Medulla oblongata (tissue), 1 donor: ENCODE data around the gene FBXO2.

Experiments
- DNase-seq: peaks from one replicate; pipeline ENCODE4 v3.0.0-alpha.2; 2015; ENCODE audit errors: extremely low spot score

Gene FBXO2

DNA sequence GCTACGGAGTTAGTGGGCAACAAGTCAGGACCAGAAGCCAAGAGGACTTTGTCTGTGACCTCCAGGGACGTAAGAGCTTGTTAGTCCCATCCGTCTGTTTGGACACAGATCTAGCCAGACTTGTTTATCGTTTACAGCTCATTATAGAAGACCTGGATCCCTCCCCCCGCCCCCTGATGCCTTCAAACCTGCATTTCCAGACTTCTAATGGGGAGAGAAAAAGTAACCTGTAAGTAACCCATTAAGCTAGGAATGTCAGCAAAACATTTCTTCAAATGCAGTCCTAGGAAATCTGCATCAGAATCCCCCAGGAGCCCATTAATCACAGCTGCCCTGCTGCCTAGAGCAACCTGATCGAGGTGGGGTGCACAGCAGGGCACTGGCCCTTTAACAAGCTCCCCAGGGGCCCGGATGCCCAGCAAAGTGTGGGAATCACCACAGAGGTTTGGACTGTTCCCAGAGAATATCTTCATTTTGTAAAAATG, 28.1 kb upstream of the FBXO2 start:
- DNase-seq: no peak

DNA sequence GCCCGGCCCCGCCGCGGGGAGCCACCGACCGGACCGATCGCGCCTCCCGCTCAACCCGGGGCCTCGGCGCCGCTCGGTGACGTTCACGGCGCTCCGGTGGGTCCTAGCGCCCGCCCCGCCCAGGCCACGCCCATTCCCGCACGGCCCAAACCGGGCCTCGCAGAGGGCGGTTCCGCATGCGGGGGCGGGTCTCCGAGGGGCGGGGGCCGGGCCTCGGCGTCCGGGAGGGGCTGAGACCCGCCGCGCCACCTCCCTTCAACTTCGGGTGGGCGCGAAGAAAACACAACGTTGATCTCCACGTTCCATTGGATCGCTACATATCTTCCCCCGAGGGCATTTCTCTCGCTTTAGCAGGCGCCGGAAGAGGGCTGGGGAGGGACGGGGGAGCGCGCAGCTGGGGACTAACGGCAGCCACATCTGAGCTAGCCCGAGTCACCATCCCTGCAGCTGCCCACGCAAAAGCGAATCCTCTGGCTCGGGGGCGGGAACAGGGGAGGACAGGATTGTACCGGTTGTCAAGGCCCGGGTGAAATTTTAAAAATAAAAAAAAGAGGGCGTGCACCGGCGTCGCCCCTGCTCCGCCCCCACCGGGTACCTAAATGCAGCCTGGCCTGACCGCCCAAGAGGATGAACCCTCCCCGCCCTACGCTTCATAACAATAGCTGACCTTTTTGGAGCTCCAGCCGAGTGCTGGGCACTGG, 27.0 kb upstream of the FBXO2 start, which contains the start of gene MAD2L2:
TSS of gene MAD2L2 (minus strand) at position 78 of the 701 bp plus-strand sequence. CDS start 547 bp downstream, outside the sequence.
- DNase-seq: peak; percentile 87

DNA sequence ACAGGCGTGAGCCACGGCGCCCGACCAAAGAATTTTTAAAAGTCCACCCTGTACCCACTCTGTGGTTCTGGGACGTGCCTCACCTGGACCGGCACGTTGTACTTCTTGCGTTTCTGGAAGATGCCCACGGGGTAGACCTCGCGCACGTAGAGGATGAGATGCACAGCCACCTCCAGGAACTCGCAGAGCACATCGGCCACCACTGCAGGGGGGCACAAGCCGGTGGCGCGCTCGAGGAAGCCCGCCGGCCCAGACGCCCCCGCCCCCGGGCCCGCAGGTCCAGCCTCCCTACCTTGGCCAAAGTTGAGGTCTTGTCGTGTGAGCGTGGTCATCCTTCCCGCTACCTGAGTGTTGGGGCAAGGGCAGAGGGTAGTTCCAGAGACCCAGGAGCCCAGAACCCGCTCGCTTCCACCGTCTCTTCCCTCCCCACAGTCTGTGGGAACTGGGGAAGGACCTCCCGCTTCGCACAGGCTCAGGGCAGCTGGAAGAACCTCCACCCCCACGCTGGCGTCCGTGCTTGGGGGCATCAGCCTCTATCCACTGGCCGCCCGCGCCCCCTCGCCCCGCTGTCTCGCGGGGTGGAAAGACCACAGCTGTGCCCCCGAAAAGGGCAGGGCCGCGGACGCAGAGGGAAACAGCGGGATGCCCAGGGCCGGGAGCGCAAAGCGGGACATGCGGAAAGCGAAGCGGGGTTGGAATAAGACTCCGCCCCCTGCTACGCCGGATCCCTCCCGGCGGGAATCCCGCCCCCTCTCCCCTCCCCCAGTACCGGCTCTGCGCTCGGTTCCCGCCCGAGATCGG, 26.2 kb upstream of the FBXO2 start:
- no peak for DNase-seq

DNA sequence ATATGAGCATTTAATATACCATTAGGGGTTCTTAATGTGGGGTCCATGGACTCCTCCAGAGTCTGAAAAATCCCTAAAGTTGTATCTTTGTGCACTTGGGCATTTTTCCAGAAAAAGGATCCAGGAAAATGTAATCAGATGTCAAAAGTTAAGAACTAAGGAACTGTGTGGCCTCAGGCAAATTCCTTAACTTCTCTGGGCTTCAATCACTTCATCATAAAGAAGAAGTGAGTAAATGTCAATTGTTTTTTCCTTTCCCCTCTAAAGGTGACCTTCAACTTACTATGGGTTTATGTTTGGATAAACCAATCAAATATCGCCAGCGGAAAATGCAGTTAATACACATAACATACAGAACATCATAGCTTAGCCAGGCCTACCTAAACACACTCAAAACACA, 24.2 kb upstream of the FBXO2 start:
- DNase-seq: no peak

DNA sequence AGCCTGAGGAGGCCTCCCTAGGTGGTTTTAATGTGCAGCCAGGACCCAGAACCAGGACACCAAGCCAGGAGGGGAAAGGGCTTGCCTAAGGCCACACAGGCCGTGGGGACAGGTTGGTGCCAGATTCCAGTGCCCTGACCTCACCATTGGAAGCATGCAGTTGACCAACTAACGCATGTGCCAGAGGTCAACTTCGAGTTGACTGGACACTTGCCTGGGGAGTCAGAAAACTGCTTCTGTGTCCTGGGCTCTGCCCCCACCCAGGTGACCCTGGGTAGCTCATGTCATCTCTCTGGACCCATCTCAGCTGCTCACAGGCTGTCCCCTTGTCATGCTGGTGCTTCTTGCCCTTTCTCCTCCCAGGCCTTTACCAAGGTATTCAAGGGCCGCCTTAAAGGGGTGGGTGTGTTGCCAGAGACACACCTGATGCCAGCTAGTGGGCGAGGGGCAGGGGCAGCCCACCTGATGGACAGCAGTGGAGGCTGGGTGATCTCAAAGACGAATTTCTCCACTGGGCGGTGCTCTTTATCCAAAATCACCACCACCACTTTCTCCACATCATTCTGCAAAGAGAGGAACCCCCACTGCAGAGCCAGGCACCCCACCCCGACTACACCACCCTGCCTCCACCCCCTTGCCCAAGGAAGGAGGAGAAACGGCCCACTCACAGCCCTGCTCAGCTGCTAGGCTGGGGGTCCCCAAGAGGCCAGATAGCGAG, 22.3 kb upstream of the FBXO2 start:
- no peak for DNase-seq

DNA sequence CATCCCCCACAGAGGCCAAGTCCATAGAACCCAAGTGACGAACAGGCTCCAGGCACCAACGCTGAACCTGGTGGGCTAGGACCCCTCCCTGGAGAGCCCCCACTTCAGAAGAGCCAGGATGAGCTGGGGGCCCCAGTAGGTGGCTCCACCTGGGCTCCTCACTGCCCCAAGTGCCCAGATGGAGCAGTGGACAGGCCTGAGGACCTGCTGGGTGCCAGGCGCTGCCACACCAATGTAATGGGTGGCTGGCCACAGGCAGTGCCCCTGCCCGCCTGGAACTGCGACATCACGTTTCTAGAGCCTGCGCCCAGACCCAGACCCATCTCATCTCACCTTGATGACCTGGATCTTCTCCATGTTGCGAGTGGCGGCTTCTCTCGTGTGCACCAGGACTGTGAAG, 21.1 kb upstream of the FBXO2 start:
- DNase-seq: no peak

DNA sequence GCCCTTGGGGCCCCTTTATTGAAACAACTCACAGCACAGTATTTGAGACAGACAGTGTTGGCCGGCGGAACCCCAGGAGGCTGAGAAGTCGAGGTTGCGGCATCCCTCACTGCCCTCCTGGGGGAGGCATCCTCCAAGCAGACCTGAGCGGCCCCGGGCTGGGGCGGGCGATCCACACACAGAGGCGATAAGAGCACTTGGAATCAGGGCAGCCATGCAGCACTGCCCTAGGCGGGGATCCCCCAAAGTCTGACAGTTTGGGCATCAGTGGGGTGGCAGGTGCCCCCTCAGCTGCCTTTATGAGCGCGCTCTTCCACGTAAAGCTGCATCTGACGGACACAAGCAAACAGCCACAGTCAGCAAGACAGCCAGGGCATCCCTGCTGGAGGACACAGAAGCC, 20.3 kb upstream of the FBXO2 start:
- no peak for DNase-seq

DNA sequence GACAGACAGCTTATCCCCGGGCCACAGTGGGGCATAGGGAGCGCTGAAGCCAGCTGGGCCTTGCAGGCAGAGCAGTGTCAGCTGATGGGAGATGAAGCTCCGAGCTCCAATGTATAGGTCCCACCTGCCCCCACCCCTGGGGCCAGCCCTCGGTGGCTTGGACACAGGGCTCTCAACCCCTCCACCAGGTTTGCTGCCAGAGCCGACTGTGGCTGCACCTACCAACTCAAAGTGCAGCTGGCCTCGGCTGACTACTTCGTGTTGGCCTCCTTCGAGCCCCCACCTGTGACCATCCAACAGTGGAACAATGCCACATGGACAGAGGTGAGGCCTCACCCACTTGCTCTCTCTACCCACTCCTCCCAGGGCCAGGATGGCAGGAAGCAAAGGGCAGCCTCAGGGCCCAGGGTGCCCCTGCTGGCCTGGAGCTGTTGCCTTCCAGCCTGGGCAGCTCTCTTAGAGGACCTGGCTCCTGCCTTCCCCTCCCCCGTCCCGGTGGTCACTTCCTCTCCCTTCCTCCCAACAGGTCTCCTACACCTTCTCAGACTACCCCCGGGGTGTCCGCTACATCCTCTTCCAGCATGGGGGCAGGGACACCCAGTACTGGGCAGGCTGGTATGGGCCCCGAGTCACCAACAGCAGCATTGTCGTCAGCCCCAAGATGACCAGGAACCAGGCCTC, 19.0 kb upstream of the FBXO2 start:
- DNase-seq: no peak

DNA sequence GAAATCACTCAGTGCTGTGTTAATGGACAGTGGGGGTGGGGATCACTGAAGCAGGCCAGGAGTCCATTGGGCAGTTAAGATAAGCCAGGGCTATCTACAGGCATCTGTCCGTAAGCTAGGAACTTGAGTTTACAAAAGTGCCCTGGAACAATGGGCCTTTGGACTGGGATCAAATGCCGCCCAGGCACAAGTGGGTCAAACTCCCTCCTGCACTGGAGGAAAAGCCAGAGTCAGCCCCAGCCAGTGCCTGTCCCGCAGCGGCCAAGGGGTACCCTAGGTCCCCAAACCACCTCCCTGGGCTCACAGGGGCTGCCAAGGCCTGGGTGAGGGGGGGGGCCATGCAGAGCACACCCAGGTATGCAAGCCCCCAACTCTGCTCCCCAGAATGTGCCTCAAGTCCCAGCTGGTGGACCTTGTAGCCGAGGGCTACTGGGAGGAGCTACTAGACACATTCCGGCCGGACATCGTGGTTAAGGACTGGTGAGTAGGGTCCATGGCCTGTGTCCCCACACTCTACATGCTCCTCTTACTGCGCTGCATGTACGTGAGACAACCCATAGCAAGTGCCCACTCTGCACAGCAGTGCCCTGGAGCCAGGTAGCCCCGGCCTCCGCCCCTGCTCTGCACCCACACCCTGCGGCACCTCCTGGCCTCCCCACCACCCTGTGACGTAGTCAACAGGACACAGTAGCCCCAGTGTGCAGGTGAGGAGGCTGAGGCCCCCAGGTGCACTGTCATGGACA, 17.5 kb upstream of the FBXO2 start:
- DNase-seq: no peak

DNA sequence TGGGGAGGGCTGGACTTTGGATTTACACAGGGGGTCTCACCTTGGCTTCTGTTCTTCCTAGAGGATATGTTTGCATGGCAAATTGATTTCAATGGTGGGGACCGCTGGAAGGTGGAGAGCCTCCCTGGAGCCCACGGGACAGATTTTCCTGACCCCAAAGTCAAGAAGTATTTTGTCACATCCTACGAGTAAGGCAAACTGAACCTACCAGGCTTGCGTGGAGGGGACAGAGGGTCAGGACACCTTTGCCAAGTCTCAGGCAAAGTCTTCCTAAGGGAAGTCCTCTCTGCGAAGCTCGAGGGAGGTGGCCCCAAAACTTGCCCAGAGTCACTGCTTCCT, 16.9 kb upstream of the FBXO2 start:
- DNase-seq: no peak

DNA sequence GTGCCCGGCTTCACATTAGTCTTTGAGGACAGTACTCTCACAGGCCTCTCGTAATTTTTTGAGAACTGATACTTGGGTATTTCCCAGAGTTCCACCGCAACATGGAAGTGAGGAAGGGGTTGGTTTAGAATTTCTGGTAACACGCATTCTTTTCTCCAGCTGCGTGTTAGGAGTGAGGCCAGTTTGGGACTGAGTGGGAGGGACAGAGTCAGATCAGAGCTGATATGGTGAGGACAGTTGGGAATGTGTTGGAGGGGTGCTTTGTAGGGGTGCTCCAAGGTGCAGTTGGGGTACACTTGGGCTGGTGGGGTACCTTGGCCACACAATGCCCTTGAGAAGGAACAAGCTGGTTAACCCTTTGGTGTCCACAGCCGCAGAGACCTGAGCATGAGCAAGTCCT, 16.5 kb upstream of the FBXO2 start:
- no peak for DNase-seq

DNA sequence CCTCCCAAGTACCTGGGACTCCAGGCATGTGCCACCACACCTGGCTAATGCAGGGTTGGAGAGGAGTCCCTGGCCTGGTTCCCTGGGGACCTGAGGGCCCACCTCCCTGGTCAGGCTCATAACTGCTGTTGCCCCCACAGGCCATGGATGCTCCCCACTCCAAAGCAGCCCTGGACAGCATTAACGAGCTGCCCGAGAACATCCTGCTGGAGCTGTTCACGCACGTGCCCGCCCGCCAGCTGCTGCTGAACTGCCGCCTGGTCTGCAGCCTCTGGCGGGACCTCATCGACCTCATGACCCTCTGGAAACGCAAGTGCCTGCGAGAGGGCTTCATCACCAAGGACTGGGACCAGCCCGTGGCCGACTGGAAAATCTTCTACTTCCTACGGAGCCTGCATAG, 14.3 kb upstream of the FBXO2 start:
- no peak for DNase-seq

DNA sequence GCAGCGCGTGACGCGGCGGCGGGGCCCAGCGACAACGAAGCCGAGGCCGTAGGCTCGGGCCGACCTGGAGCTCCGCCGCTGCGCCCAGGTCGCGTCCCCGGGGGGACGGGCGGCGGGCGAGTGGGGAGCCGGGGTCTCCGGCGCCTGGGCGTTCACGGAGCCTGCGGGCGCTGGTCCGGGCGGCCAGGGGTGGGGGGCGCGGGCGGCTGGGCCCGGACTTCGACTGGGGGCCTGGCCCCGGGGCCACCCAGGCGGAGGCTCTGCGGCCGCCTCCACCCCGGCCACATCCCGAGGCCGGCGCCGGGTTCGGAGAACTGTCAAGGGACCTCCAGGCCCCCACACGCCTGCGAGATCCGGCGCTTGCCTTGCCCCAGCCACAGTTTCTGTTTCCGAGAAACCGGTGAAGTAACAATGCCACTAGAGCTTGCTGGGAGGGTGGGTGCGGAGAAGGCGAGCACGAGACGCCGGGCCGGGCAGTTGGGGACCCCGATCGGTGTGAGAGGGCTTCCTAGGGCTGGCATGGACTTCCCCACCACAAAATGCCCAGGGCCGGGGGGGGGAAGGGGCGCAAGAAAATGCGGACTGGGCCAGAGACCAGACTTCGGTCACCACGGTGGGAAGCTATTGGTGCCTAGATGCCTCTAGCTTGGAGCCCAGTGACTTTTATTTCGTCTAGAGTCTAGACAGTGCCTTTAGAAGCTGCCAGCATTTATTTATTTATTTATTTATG, 10.3 kb upstream of the FBXO2 start:
- peak; percentile 38 for DNase-seq

DNA sequence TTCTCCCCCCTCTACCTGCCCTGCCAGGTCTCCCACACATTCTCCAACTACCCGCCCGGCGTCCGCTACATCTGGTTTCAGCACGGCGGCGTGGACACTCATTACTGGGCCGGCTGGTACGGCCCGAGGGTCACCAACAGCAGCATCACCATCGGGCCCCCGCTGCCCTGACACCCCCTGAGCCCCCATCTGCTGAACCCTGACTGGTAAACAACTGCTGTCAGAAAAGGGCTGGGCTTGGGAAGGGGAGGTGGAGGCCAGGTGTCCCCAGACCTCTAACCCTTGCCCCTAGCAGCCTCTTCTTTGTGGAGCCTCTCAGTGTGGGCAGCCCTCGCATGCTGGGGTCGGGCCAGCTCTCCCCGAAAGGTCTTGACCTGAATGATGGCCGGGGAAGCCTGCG, 6.9 kb upstream of the FBXO2 start:
- no peak for DNase-seq

DNA sequence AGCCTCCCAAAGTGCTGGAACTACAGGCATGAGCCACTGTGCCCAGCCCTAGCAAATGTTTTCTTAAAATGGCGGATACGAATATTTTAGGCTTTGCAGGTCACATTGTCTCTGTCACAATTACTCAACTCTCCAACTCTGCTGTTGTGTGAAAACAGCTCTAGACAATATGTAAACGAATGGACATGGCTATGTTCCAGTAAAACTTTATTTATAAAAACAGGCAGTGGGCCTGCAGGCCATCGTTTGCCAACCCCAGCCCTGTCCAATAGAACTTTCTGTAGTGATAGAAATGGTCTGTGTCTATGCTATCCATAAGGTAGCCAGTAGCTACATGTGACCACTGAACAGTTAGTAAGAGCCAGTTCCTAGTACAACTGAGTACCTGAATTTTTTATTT, 5.5 kb upstream of the FBXO2 start:
- DNase-seq: no peak

DNA sequence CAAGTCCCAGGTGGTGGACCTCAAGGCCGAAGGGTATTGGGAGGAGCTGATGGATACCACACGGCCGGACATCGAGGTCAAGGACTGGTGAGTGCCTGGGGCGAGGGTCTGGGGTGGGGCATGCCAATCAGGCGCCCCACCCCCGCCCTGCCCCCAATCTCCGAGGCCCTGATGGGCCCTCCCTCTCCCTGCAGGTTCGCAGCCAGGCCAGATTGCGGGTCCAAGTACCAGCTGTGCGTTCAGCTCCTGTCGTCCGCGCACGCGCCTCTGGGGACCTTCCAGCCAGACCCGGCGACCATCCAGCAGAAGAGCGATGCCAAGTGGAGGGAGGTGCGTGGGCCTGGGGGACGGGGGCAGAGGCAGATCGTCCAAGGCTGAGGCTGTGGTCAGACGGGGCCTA, 4.3 kb upstream of the FBXO2 start:
- DNase-seq: no peak

DNA sequence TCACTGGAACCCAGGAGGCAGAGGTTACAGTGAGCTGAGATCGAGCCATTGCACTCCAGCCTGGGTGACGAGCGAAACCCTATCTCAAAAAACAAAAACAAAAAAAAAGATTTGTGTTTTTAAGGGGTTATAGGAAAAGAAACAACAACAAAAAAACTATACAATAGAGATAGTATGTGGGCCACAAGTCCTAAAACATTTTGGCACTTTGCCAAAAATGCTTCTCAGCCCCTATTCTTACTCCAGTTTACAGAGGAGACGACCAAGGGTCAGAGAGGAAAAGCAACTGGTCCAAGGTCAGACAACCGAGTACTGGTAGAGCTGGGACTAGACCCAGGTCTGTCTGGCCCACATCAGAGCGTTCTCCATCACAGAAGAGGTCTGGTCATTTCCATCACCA, 3.4 kb upstream of the FBXO2 start:
- no peak for DNase-seq

DNA sequence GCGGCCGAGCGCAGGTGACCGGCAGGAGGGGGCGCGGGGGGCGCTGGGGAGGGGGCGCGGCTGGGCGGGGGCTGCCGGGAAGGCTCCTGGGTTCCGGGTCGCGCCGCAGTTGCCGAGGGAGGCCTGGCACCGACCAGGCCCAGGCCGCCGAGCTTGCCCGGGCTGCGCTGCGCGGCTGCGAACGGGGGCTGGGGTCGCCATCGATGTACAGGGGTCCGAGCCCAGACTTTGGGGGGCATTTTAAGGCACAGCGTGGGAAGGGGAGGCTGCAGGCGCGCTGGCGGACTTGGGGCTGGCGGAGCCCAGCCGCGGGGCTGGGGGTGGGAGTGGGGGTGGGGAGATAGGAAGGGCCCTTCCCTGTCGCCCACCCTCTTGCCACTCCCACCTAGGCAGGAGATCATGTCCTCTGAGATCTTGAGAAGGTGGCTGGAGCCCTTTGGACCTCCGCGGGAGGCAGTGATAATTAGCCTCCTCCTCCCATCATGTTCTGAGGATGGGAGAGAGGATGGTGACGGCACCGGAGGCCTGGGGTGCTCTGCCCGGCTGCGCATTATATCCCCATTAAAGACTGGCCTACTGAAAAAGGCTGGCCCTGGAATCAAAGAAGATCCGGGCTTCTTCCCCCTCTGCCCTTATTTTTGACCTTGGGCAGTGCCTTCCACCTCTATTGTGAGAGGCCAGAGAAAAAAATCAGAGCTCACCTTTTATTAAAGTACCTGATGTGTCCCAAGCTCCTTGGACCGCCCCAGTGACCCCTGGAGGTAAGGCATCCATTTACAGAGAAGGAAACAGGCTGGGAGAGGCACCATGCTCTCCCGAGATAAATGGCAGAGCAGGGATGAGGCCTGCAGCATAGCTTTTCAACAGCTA, 945 bp upstream of the FBXO2 start:
- DNase-seq: no peak

DNA sequence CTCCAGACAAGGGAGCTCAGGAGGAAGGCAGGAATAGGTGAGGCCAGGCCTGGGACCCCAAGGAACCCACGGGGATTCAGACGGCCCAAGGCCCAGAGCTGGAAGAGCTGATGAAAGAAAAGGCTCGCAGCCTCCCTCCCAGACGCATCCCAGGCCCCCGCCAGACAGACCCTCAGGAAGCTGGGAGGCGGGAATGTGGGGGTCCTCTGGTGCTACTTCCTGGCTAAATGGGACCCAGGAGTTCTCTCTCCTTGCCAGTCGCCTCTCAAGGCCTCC, 430 bp downstream of the FBXO2 start:
- DNase-seq: no peak
